A673 (cell line): ENCODE data around the gene PNPLA5. TPM values are rescaled to one million over a fixed set of nuclear protein-coding genes. Genes with fewer than 3 reads are reported as not detected.

ENCODE experiments used
- BruUV-seq: library from RNA; stranded (reverse); fragments of 400-500 nt; replicated peaks from 2 replicates; lab custom pipeline; 2021; lab: Mats Ljungman, UMichigan
- CTCF ChIA-PET: fragments of 300-600 bp; sonication (Branson Sonifier 250); formaldehyde crosslinking; loops from one replicate; lab custom pipeline; 2022; ENCODE audit warnings: antibody characterized with exemption; lab: Charles Lee
- POLR2A ChIA-PET: fragments of 300-600 bp; sonication (Branson Sonifier 250); formaldehyde crosslinking; loops from one replicate; lab custom pipeline; 2022; ENCODE audit warnings: antibody characterized with exemption; ENCODE audit not compliant: low non-redundant PET; lab: Charles Lee
- DNase-seq: peaks from one replicate; pipeline ENCODE4 v3.0.0-alpha.2; 2015; ENCODE audit warnings: low spot score
- H3K27ac ChIP-seq: fragments of 200-600 bp; sonication (generic); 2 replicates; pipeline ENCODE4 v1.5.1; 2016; ENCODE audit warnings: mixed run types, low read depth, mild to moderate bottlenecking, mixed read lengths, antibody characterized with exemption, low read length; ENCODE audit not compliant: poor library complexity, severe bottlenecking
- H3K27me3 ChIP-seq: fragments of 200-600 bp; sonication (generic); replicated peaks from 2 replicates; pipeline ENCODE4 v1.6.1; 2017; ENCODE audit warnings: mixed run types, low read depth, mild to moderate bottlenecking, mixed read lengths, antibody characterized with exemption, low read length; ENCODE audit not compliant: insufficient read depth, poor library complexity
- H3K36me3 ChIP-seq: fragments of 200-600 bp; sonication (generic); 2 replicates; pipeline ENCODE4 v1.6.1; 2016; ENCODE audit warnings: mixed run types, mild to moderate bottlenecking, mixed read lengths, antibody characterized with exemption, low read length; ENCODE audit not compliant: insufficient read depth, poor library complexity, severe bottlenecking
- H3K4me1 ChIP-seq: fragments of 200-600 bp; sonication (generic); 2 replicates; pipeline ENCODE4 v1.6.1; 2017; ENCODE audit warnings: mixed run types, mild to moderate bottlenecking, mixed read lengths, antibody characterized with exemption, low read length; ENCODE audit not compliant: insufficient read depth, poor library complexity, severe bottlenecking
- H3K4me3 ChIP-seq: fragments of 200-600 bp; sonication (generic); 2 replicates; pipeline ENCODE4 v1.5.1; 2016; ENCODE audit warnings: low read depth, mixed run types, mild to moderate bottlenecking, mixed read lengths, low read length; ENCODE audit not compliant: poor library complexity, severe bottlenecking
- H3K9me3 ChIP-seq: fragments of 200-600 bp; sonication (generic); 2 replicates; pipeline ENCODE4 v1.6.1; 2016; ENCODE audit warnings: mixed run types, low read depth, mild to moderate bottlenecking, mixed read lengths, antibody characterized with exemption, low read length; ENCODE audit not compliant: poor library complexity, severe bottlenecking
- CTCF ChIP-seq: fragments of 300-800, 200-600 bp; sonication (generic); conservative IDR thresholded peaks from 2 replicates; pipeline ENCODE4 v1.5.1; 2017; ENCODE audit warnings: low read depth, mild to moderate bottlenecking, antibody characterized with exemption, low read length, moderate library complexity, mixed read lengths
- EZH2 ChIP-seq: fragments of 200-600 bp; sonication (generic); IDR thresholded peaks from 2 replicates; pipeline ENCODE4 v1.6.1; 2017; ENCODE audit warnings: borderline replicate concordance, low read depth, mild to moderate bottlenecking, mixed read lengths, antibody characterized with exemption, low read length; ENCODE audit not compliant: poor library complexity, severe bottlenecking
- intact Hi-C: fragments of 100-400 bp; cut with micrococcal nuclease; formaldehyde crosslinking; loops from one replicate; pipeline ENCODE4 v1.10.0; 2022; ENCODE audit not compliant: unreplicated experiment
- total RNA-seq: library from RNA; stranded (reverse); gene quantifications from 2 replicates; pipeline ENCODE4 v1.2.3, GENCODE V29; 2021

The PNPLA5 gene
- total RNA-seq, 1 experiment from 2014 or later, result not detected

DNA sequence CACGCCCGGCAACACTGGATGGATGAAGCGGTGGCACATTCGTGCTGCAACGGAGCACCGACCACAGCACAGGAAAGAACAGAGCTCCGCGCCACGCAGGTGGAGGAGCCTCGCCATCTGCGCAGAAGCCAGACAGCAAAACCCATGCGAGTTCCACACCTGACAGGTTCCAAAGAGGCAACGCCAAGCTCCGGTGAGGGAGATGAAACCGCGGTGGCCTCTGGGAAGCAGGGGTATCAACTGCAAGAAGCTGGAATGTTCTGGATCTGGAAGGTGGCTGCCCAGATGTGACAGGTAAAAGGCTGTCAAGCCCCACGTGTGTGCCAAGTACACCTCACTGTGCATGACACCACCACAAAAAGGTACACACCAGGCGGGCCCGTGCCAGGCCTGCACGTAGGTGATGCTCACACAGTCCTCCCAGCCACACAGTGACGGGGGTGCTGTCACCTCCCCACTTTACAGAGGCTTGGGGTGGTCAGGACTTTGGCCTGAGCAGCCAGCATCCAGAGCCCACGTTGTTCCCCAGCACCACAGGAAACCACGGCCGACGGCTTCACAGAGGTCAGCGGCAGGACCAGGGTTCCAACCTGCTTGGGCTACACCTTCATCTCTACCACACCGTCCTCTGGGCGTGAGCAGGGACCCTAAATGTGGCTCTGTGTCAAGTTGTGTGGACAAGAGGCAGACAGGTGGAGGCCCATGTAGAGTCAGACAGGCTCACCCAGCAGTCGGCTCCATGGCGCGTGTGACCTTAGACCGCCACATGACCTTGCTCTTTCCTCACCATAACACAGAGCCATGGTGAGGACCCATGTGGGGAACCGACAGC lies 60.0 kb downstream of the PNPLA5 start:
- POLR2A ChIA-PET, result no interaction called here

DNA sequence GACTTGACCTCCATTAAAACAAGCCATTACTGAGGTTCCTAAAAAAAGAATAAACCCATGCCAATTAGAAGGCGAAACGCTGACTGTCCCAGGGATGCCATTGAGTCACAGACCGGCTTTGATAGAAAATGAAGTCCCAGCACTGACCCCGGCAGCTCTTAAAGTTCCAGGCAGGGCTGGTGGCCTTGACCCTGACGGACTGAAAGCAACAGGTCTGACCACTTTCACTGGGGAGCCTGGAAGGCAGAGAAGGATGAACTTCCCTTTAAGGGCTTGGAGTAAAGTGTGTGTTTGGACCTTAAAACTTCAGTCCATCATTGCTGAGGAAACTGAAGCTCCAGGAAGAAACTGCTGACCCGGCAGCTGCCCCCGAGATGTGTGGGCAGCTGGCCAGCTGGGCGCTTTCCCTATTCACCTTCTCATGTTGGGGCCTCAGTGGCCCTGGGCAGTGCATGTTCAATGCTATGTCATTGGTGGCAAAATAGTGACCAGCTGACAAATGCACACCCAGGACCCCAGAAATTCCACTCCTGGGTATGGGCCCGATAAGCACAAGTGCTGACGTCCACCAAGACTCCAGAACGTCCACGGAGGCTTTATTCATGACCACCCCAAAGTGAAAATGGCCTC lies 60.8 kb downstream of the PNPLA5 start:
- no TSS peak for BruUV-seq
- POLR2A ChIA-PET, result no interaction called here
- no peak overlapping the region for H3K27ac ChIP-seq
- no peak overlapping the region for H3K4me3 ChIP-seq
- no peaks in the 10 kb centered on the region for H3K4me1 ChIP-seq
- no peaks in the 10 kb centered on the region for H3K9me3 ChIP-seq
- DNase-seq, result no peak
- TF ChIP-seq CTCF (no peak), EZH2 (no peak)
- intact Hi-C loops, result no loop called here
- no peaks in the 10 kb centered on the region for H3K36me3 ChIP-seq
- H3K27me3 ChIP-seq, result no peaks in the 10 kb centered on the region
- CTCF ChIA-PET, result no interaction called here

More for the DNA sequence above, 60.0 kb downstream of the PNPLA5 start:
- Histone ChIP-seq H3K9me3 (no peaks in the 10 kb centered on the region), H3K4me3 (no peak overlapping the region), H3K27me3 (no peaks in the 10 kb centered on the region), H3K4me1 (no peaks in the 10 kb centered on the region), H3K27ac (no peak overlapping the region), H3K36me3 (no peaks in the 10 kb centered on the region)
- DNase-seq, result no peak
- no peak for TF ChIP-seq EZH2
- no peak for TF ChIP-seq CTCF
- CTCF ChIA-PET, result no interaction called here
- BruUV-seq, result no TSS peak
- intact Hi-C loops, result no loop called here

GRCh38 chr22:43829904-43830851 lies 61.6 kb downstream of the PNPLA5 start:
- no peak for DNase-seq
- CTCF ChIA-PET, result no interaction called here
- intact Hi-C loops, result no loop called here
- POLR2A ChIA-PET, result interaction anchor here (0.6 kb wide), 1 partner anchor 85 kb away, joined by 3 read pairs; no protein-coding TSS in a partner anchor
- Histone ChIP-seq H3K27me3 (no peaks in the 10 kb centered on the region), H3K9me3 (no peaks in the 10 kb centered on the region), H3K27ac (no peak overlapping the region), H3K4me3 (no peak overlapping the region), H3K36me3 (no peaks in the 10 kb centered on the region), H3K4me1 (no peaks in the 10 kb centered on the region)
- BruUV-seq, result no TSS peak
- no peak for TF ChIP-seq CTCF
- TF ChIP-seq EZH2, result no peak
